Glomerular visceral epithelial cell (primary cell): Measurements from ENCODE around the gene PHC2.

Experiments
- DNase-seq: peaks from one replicate; pipeline ENCODE4 v3.0.0-alpha.2; 2016; ENCODE audit errors: extremely low spot score

Gene PHC2

DNA sequence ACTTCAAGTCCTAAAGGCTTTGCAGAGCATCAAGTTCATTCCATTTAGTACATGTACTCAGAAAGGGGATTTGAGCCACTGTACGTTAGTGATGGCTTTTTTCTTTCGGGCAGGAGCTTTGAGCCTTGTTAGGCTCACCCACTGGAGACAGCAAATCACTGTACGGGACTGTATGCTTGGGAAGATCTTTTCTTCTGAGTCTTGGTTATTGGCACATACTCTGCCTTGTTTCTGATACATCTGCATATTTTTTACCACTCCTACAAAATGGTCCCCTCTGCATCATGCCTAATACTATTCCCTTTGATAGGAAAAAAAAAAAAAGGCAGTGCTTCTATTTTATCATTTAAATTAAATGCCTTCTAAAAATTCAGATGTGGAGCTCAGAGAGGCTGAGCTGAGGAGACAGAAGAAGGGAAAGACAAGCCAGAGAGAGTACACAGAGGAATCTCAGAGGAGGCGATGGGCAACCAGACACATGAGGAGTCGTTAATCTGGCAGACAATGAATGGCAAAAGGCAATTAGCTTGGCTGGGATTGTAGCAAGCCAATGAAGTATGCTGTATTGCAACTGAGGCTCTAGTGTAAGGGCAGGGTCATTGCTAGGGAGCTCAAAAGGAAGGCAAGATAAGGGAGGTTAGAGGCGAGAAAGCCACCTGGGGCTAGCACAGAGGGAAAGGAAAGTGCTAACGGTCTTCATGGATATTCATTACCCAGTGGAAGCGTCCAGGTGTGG lies 39.4 kb downstream of the PHC2 start:
- DNase-seq, result no peak

- no peak for DNase-seq
Measured at GRCh38 chr1:33390542-33390941, 40.4 kb downstream of the PHC2 start.

DNA sequence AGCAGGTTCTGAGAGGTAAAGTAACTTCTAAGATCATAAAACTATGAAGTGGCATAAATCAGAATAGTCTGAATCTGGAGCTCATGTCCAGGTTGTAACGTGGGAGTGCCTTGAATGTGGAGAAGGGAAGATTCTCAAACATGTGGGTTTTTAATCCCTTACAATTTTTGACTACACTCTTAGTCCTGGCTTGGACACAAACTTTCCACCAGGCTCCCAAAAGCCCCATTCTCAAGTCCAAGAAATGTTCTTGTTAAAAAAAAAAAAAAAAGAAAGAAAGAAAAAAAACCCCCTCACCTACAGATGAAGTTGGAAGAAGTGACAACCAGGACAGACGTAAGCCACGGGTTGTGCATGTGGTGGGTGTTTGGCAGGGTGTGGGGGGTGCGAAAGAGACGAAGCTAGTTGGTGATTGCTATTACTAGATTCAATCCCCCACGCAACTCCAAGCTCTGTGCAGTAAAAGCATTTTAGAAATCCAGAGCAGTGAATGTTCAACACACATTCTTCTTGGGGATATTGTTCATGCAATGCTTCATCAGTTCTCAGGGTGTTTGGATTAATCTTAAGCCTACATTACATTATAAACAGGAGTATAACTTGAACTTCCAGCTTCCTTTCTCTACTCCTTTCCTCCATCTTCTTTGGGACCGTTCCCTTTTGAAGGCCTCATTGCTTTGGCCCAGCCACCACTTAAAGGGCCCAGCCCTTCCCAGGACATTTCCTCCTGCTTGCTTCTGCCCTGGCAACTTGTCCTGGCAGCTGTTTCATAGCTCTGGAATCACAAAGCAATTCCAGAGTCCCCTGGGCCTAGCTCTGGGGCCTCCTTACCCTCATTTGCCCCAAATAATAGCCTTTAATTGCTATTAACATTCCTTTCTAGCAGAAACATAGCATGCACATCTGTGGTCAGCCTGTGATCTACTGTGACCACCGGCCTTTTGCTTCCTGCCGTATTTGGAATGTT lies 41.8 kb downstream of the PHC2 start:
- DNase-seq, result no peak

DNA sequence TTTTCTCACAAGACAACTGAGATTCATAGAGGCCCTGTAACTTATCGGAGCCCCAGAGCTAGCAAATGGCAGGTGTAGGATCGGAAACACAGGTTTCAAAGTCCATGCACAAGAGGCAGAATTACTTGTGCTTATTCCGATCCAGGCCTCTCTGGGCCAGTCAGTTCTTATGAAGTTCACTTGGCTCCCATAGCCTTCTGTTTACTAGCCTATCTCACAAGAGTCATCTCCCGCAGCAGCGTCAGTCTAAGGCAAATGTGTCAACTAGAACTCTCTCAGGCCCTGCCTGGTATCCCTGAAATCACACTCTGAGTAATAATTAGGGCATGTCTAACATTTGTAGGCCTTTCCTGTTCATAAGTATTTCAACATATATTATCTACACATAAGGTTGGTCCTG lies 43.3 kb downstream of the PHC2 start:
- no peak for DNase-seq

- DNase-seq, result no peak
Measured at GRCh38 chr1:33385251-33385650, 45.6 kb downstream of the PHC2 start.

DNA sequence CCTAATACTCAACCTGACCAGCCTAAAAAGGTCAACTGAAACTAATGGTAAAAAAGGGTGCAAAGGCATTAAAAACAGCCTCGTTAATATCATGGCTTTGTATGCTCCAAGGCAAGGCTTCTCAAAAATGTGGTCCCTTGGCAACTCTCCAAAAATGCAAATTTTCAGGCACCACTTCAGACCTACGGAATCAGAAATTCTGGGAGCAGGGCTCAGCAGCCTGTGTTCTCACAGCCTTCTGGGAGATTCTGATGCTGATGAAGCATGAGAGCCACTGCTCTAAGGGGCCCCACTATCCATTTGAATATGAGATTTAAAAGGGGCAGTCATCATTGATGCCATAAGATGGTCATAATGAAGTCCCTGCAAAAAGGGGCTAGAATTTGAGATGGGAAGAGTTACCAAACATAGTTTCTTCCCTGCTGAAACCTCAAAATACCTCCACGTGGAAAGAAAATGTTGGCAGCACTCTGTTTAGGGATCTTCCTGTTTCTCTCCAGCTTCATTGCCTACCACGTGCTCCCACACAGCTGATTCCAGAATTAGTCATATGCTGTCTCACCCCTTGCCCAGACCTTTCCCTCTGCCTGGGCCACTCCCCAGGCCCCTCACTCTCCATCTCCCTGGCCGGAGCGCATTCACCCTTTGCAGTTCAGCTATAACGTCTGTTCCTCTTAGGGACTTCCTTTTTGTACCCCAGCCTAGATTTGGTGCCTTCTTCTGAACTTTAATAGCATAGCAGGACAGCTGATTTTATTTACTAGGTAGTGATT lies 46.7 kb downstream of the PHC2 start:
- peak; percentile 20 for DNase-seq

DNA sequence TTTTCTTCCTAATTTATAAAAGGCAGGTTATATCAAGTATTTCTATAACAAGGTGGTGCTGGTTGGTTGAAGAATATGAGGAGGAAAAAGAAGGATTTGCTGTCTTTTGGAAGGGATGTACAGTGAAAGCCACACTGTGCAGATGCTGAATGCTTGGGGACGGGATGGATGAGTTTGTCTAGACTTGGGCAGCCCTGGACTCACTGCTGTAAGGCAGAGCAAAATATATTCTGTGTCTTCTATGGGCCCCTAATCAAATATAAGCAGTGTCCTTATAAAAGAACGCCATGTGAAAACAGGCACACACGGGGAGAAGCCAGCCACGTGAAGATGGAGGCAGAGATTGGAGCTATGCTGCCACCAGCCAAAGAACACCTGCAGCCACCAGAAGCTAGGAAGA lies 47.4 kb downstream of the PHC2 start:
- no peak for DNase-seq

GRCh38 chr1:33382661-33383415 lies 48.1 kb downstream of the PHC2 start:
- no peak for DNase-seq

DNA sequence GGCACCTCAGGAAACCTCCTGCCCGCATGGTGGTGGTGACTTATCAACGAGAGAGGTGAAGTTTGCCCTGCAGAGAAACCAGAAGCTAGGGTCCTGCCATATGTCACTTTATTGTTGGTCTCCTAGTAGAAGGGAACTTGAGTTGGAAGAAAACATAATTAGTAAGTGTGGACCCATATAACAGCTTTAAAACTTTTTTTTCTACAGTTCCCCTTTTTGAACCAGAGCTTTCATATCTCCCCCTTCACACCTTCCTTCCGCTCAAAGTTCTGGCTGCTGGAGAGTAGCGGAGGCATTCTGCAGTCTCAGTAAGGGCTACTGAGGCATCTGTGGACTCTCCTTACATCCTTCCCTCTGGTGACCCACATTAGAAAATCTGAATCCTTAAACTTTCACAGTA lies 48.9 kb downstream of the PHC2 start:
- DNase-seq, result no peak

DNA sequence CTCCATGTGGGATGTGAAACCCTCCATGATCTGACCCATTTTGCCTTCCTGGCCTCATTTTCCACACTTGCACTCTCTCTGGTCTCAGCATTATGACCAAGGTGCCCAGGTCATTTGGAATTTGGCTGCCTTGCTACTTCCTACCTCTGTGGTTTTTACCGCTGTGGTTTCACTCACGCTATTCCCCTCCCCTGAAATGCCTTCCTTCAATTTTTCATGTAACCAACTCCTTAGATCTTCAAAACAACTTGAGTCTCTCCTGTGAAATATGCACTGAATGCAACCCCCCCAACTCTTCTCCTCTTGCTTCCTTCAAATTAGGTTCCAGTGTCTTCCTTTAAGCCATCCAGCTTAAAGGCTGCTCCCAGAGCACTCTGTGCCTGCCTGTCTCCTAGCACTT lies 50.1 kb downstream of the PHC2 start:
- peak; percentile 10 for DNase-seq

- DNase-seq, result no peak
Measured at GRCh38 chr1:33379631-33380354, 51.1 kb downstream of the PHC2 start.

- no peak for DNase-seq
Measured at GRCh38 chr1:33378976-33379375, 51.9 kb downstream of the PHC2 start.

DNA sequence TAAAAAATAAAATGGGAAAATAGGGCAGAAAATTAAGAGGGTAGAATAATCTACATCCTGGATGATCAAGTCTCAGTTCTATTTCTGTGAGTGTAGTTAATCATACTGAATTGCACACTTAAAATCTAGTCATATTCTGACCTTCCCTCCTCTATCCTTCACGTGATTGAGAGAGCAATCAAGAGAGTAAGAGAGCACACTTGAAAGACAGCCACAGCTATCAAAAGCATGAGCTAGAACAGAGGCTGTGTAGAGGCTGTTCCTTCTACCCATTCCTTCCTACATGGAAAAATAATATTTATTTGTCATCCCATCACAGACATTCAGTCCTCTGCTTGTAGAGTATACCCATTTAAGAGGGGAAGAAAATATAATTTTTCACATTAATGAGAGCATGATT lies 52.4 kb downstream of the PHC2 start:
- no peak for DNase-seq

GRCh38 chr1:33377756-33378155 lies 53.1 kb downstream of the PHC2 start:
- DNase-seq, result no peak

DNA sequence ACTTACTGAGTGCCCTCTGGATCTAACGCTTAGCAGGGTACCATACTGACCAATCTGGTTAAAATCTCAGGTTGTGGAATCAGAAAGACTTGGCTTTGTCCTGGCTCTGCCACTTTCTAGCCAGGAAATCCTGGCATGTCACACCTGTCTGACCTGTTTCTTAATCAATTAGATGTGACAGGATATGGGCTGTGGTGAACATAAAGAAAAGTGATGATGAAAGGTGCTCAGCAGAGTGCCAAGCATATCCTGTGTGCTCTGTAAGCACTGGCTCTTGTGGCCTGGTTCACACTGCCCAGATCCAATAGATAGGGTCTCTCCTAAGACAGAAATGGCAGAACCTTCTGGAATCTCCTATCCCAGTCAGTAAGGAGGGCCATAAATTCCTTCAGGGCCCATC lies 53.9 kb downstream of the PHC2 start:
- no peak for DNase-seq

- DNase-seq, result no peak
Measured at GRCh38 chr1:33375316-33375715, 55.6 kb downstream of the PHC2 start.

DNA sequence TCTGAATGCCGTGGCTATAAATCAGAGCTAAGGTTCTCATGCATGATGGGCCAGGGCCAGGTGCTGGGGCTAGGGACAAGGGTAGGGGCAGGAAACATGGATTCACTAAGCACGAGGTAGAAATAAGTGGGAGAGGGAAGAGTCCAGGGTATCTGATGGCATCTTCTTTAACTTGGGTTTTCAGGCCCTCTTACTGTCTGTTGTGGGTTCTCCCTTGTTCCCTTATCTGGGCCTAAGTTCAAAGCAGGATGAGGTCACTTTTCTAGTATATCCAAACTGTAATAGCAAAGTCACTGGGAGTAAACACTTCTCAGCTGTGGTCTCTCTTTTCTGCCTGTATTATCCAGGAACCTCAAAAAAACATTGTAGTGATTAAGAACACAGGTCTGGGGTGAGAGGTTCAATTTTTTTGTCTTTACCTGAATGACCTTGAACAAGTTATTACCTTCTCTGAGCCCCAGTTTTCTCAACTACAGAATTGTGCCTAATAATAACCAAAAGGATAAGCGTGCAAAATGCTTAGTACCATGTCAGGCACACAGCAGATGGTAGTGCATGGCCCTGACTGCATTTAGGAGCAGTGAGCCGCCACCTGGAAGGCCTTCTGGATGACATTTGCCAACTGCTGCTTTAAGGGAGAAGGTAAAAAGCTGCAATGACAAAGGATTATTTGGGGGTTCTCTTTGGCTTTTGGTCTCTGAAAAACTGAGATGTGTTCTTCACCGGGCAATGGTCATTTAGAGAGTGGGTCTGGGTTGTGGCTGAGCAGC lies 56.4 kb downstream of the PHC2 start:
- no peak for DNase-seq

- DNase-seq, result no peak
Measured at GRCh38 chr1:33373606-33374005, 57.3 kb downstream of the PHC2 start.

DNA sequence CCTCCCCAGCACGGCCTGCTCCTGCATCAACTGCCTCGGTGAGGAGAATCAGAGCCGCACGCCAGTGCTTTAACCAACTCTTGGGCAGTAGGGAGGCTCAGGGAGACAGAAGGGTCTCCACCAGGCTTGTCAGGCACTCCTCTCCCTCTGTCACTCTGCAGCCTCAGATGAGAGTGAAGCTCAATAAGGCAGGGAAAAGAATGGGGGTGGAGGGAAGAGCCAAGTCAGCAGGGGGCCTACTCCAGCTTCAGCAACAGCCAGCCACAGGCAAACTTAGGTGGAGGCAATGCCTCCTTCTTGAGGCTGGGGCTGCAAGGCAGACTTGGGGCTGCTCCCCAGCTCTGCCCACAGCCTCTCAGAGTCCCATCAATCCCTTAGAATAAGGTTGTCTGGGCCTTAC lies 58.2 kb downstream of the PHC2 start:
- DNase-seq, result no peak

DNA sequence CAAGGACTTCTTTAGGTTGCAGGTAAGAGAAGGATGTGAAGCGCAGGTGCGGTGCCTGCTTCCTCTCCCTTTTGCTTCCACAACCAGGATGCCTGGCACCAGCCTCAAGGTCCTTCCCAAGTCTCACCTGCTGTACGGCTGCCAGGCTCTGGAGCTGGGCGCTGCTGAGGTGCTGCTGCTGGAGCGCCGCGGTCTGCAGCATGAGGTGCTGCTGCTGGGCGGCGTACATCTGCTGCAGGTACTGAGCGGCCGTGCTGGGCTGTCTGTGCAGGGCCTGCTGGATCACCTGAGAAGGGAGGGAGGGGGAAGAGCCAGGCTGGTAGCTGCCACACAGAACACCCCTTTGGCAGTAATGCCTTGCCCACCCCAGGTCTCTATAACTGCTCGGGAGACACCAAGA lies 58.7 kb downstream of the PHC2 start:
- no peak for DNase-seq
